OCI-LY3 (cell line): ENCODE data around the gene LGALS4.

Experiments used
- H2AFZ ChIP-seq: fragments of 200-600, 300-600 bp; shearing (Covaris generic); 2 replicates; pipeline ENCODE4 v1.6.0; 2014; ENCODE audit warnings: antibody characterized with exemption, low read depth, low read length
- H3K27ac ChIP-seq: fragments of 200-600, 300-600 bp; sonication (generic); 2 replicates; pipeline ENCODE4 v1.5.1; 2014; ENCODE audit warnings: mild to moderate bottlenecking, low read length, moderate library complexity, mixed read lengths
- H3K27me3 ChIP-seq: fragments of 200-600, 300-600 bp; sonication (generic); 2 replicates; pipeline ENCODE4 v1.6.1; 2014; ENCODE audit warnings: low read depth, low read length, mixed read lengths
- H3K36me3 ChIP-seq: fragments of 200-600, 300-600 bp; sonication (generic); replicated peaks from 2 replicates; pipeline ENCODE3; 2014; ENCODE audit warnings: low read depth, low read length, mixed read lengths
- H3K4me1 ChIP-seq: fragments of 300-600, 200-600 bp; sonication (generic); 2 replicates; pipeline ENCODE4 v1.6.1; 2014; ENCODE audit warnings: low read length, mixed read lengths
- H3K4me2 ChIP-seq: fragments of 200-600, 300-600 bp; sonication (generic); 2 replicates; pipeline ENCODE4 v1.6.1; 2014; ENCODE audit warnings: low read length, mixed read lengths
- H3K4me3 ChIP-seq: fragments of 300-600, 200-600 bp; sonication (generic); 2 replicates; pipeline ENCODE4 v1.5.1; 2014; ENCODE audit warnings: antibody characterized with exemption, mild to moderate bottlenecking, low read length, moderate library complexity
- H3K79me2 ChIP-seq: fragments of 300-600, 200-600 bp; shearing (Covaris generic); 2 replicates; pipeline ENCODE4 v1.6.1; 2014; ENCODE audit warnings: mild to moderate bottlenecking, low read length, mixed read lengths
- H3K9ac ChIP-seq: fragments of 300-600, 200-600 bp; shearing (Covaris generic); 2 replicates; pipeline ENCODE4 v1.6.0; 2014; ENCODE audit warnings: mild to moderate bottlenecking, low read length, moderate library complexity
- H3K9me3 ChIP-seq: fragments of 200-600, 300-600 bp; shearing (Covaris generic); 2 replicates; pipeline ENCODE4 v1.6.1; 2014; ENCODE audit warnings: low read length, mixed read lengths; ENCODE audit not compliant: insufficient read depth
- H4K20me1 ChIP-seq: fragments of 200-600, 300-600 bp; sonication (generic); 2 replicates; pipeline ENCODE4 v1.6.1; 2016; ENCODE audit warnings: low read length, mixed read lengths; ENCODE audit not compliant: insufficient read depth
- CTCF ChIP-seq: fragments of 200-600, 300-600 bp; sonication (generic); IDR thresholded peaks from 2 replicates; pipeline ENCODE4 v1.5.1; 2014; ENCODE audit warnings: antibody characterized with exemption, low read length, low read depth
- EZH2phosphoT487 ChIP-seq: fragments of 200-600 bp; shearing (Covaris generic); IDR thresholded peaks from 2 replicates; pipeline ENCODE4 v1.6.1; 2018; ENCODE audit warnings: antibody characterized with exemption, mixed run types, low read depth

The LGALS4 gene

GRCh38 chr19:38806371-38806770 is 6.4 kb downstream of the LGALS4 start:
- no peak overlapping the region for H3K27ac ChIP-seq

GRCh38 chr19:38805180-38805579 is 7.6 kb downstream of the LGALS4 start:
- TF ChIP-seq CTCF: no peak
- no peaks in the 10 kb centered on the region for H3K36me3 ChIP-seq
- no peaks in the 10 kb centered on the region for H3K79me2 ChIP-seq
- H3K9me3 ChIP-seq: no peaks in the 10 kb centered on the region
- no peak overlapping the region for H3K4me3 ChIP-seq
- H3K9ac ChIP-seq: no peak overlapping the region
- H3K27me3 ChIP-seq: no peaks in the 10 kb centered on the region
- no peak overlapping the region for H2AFZ ChIP-seq
- no peak overlapping the region for H3K27ac ChIP-seq
- H3K4me2 ChIP-seq: no peak overlapping the region
- H3K4me1 ChIP-seq: no peaks in the 10 kb centered on the region
- no peaks in the 10 kb centered on the region for H4K20me1 ChIP-seq

More at GRCh38 chr19:38806371-38806770, 6.4 kb downstream of the LGALS4 start:
- Histone ChIP-seq H3K79me2 (no peaks in the 10 kb centered on the region), H3K27me3 (no peaks in the 10 kb centered on the region), H4K20me1 (no peaks in the 10 kb centered on the region), H3K9me3 (no peaks in the 10 kb centered on the region), H3K4me3 (no peak overlapping the region), H3K36me3 (no peaks in the 10 kb centered on the region), H2AFZ (no peak overlapping the region), H3K4me1 (no peaks in the 10 kb centered on the region), H3K9ac (no peak overlapping the region), H3K4me2 (no peak overlapping the region)
- TF ChIP-seq CTCF: no peak
- no peak for TF ChIP-seq EZH2phosphoT487

- no peaks in the 10 kb centered on the region for H3K27me3 ChIP-seq
- H3K79me2 ChIP-seq: no peaks in the 10 kb centered on the region
- no peaks in the 10 kb centered on the region for H3K4me1 ChIP-seq
- H3K9me3 ChIP-seq: no peaks in the 10 kb centered on the region
- no peak overlapping the region for H3K4me3 ChIP-seq
- no peak overlapping the region for H2AFZ ChIP-seq
- TF ChIP-seq EZH2phosphoT487 (no peak), CTCF (no peak)
- H3K9ac ChIP-seq: no peak overlapping the region
- no peaks in the 10 kb centered on the region for H3K36me3 ChIP-seq
- H3K4me2 ChIP-seq: no peak overlapping the region
- H4K20me1 ChIP-seq: no peaks in the 10 kb centered on the region
- no peak overlapping the region for H3K27ac ChIP-seq
Measured at GRCh38 chr19:38803543-38803942, 9.2 kb downstream of the LGALS4 start.

- no peaks in the 10 kb centered on the region for H3K9me3 ChIP-seq
- TF ChIP-seq EZH2phosphoT487: no peak
- no peak for TF ChIP-seq CTCF
- no peak overlapping the region for H3K9ac ChIP-seq
- no peaks in the 10 kb centered on the region for H3K27me3 ChIP-seq
- H3K4me3 ChIP-seq: no peak overlapping the region
- H3K4me1 ChIP-seq: no peaks in the 10 kb centered on the region
- no peak overlapping the region for H3K4me2 ChIP-seq
- no peak overlapping the region for H2AFZ ChIP-seq
- no peaks in the 10 kb centered on the region for H3K79me2 ChIP-seq
- no peaks in the 10 kb centered on the region for H4K20me1 ChIP-seq
- H3K36me3 ChIP-seq: no peaks in the 10 kb centered on the region
- H3K27ac ChIP-seq: no peak overlapping the region
Measured at GRCh38 chr19:38801359-38802095, 11.2 kb downstream of the LGALS4 start.
